ENCODE results near the gene SNRNP40. TPM values are rescaled to one million over a fixed set of nuclear protein-coding genes. Genes with fewer than 3 reads are reported as not detected.

The SNRNP40 gene
- total RNA-seq, 3 donors from 2014 or later, result 40.2 to 73.4 (median 66.6) TPM

- intact Hi-C loops (cut with DNase I; ENCODE audit: low total_unique reads), result no loop called here
- TF ChIP-seq POLR2A (IDR thresholded peaks at IDR 0.05) (no peak), POLR2AphosphoS5 (IDR thresholded peaks at IDR 0.05) (no peak)
- TF ChIP-seq, protein P1, sequence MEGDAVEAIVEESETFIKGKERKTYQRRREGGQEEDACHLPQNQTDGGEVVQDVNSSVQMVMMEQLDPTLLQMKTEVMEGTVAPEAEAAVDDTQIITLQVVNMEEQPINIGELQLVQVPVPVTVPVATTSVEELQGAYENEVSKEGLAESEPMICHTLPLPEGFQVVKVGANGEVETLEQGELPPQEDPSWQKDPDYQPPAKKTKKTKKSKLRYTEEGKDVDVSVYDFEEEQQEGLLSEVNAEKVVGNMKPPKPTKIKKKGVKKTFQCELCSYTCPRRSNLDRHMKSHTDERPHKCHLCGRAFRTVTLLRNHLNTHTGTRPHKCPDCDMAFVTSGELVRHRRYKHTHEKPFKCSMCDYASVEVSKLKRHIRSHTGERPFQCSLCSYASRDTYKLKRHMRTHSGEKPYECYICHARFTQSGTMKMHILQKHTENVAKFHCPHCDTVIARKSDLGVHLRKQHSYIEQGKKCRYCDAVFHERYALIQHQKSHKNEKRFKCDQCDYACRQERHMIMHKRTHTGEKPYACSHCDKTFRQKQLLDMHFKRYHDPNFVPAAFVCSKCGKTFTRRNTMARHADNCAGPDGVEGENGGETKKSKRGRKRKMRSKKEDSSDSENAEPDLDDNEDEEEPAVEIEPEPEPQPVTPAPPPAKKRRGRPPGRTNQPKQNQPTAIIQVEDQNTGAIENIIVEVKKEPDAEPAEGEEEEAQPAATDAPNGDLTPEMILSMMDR (IDR thresholded peaks at IDR 0.05), result no peak
- H3K4me1 ChIP-seq, result no peaks in the 10 kb centered on the region
- no peak within 1 kb of the TSS for H3K27ac ChIP-seq
- DNase-seq (ENCODE audit: low spot score in 2 of 2), result no peak
- H3K27me3 ChIP-seq, result peaks cover 3 to 27% of the 10 kb centered on the region in 2 donors
- no peaks in the 10 kb centered on the region for H3K9me3 ChIP-seq
- no peaks in the 10 kb centered on the region for H3K36me3 ChIP-seq
- peak within 1 kb of the TSS; percentile 14 to 61 (median 41) for H3K4me3 ChIP-seq
These were observed 56.8 kb downstream of the SNRNP40 start, which contains the start of gene NKAIN1 for GRCh38 chr1:31239653-31240241. Gene NKAIN1, minus strand, starts transcription at chr1:31239887. Its CDS starts 340 bp downstream, at chr1:31239547.

- H3K36me3 ChIP-seq, result no peaks in the 10 kb centered on the region
- no peaks in the 10 kb centered on the region for H3K4me1 ChIP-seq
- H3K4me3 ChIP-seq, result peak overlapping the region; percentile 14 to 61 (median 41)
- no peak for DNase-seq (ENCODE audit: low spot score in 2 of 2)
- TF ChIP-seq, protein P1 (IDR thresholded peaks at IDR 0.05), result no peak
- TF ChIP-seq POLR2A (IDR thresholded peaks at IDR 0.05) (no peak), POLR2AphosphoS5 (IDR thresholded peaks at IDR 0.05) (no peak)
- intact Hi-C loops (cut with DNase I; ENCODE audit: low total_unique reads), result no loop called here
- H3K27ac ChIP-seq, result no peak overlapping the region
- peaks cover 3 to 27% of the 10 kb centered on the region in 2 donors for H3K27me3 ChIP-seq
- no peaks in the 10 kb centered on the region for H3K9me3 ChIP-seq
These were observed 57.5 kb downstream of the SNRNP40 start for GRCh38 chr1:31238986-31239613.

- Histone ChIP-seq H3K36me3 (no peaks in the 10 kb centered on the region), H3K4me1 (no peaks in the 10 kb centered on the region), H3K9me3 (no peaks in the 10 kb centered on the region), H3K4me3 (peak overlapping the region in 2 of 3 donors; percentile 41 to 61), H3K27ac (no peak overlapping the region), H3K27me3 (peaks cover 3 to 27% of the 10 kb centered on the region in 2 donors)
- intact Hi-C loops (cut with DNase I; ENCODE audit: low total_unique reads), result no loop called here
- TF ChIP-seq, protein P1 (IDR thresholded peaks at IDR 0.05), result no peak
- TF ChIP-seq POLR2A (IDR thresholded peaks at IDR 0.05), result no peak
- no peak for TF ChIP-seq POLR2AphosphoS5 (IDR thresholded peaks at IDR 0.05)
- DNase-seq (ENCODE audit: low spot score in 2 of 2), result no peak
These were observed 58.0 kb downstream of the SNRNP40 start for GRCh38 chr1:31238612-31238985.

GRCh38 chr1:31234870-31235269, 61.7 kb downstream of the SNRNP40 start:
- TF ChIP-seq POLR2A (IDR thresholded peaks at IDR 0.05), result no peak
- no peak for TF ChIP-seq POLR2AphosphoS5 (IDR thresholded peaks at IDR 0.05)
- TF ChIP-seq, protein P1 (IDR thresholded peaks at IDR 0.05), result no peak
- no peak overlapping the region for H3K4me3 ChIP-seq
- intact Hi-C loops (cut with DNase I; ENCODE audit: low total_unique reads), result no loop called here
- no peaks in the 10 kb centered on the region for H3K9me3 ChIP-seq
- no peaks in the 10 kb centered on the region for H3K36me3 ChIP-seq
- H3K27ac ChIP-seq, result no peak overlapping the region
- no peaks in the 10 kb centered on the region for H3K4me1 ChIP-seq
- H3K27me3 ChIP-seq, result peaks cover 0 to 18% of the 10 kb centered on the region in 2 donors
- no peak for DNase-seq (ENCODE audit: low spot score in 2 of 2)

DNA sequence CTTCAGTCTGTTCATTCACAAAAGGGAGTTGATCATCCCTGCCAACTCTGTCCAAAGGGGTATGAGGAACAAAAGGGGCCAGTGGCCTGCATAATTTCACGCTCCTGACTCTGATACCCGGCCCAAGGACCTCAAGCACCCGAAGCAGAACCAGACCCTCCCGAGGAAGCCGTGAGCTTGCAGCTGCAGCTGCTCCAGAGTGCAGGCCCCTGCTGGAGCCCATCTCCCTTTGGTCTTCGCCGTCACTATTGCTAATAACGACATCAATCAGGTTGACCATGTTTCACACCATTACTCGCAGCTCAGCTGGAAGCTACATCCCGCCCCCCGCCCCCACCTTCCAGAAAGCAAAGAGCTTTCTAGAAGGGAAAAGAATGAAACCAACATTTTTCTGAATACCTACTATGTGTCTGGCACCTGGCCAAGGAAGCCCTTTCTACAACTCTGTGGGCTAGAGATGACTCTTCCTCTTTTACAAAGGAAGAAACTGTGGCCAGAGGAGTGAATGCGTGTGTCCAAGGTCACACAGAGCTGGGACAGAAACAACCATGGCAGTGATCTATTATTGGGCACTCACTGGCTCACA, 62.4 kb downstream of the SNRNP40 start:
- no peak overlapping the region for H3K27ac ChIP-seq
- intact Hi-C loops (cut with DNase I; ENCODE audit: low total_unique reads), result no loop called here
- no peaks in the 10 kb centered on the region for H3K4me1 ChIP-seq
- H3K9me3 ChIP-seq, result no peaks in the 10 kb centered on the region
- TF ChIP-seq POLR2A (IDR thresholded peaks at IDR 0.05), result no peak
- TF ChIP-seq, protein P1 (IDR thresholded peaks at IDR 0.05), result no peak
- no peak for TF ChIP-seq POLR2AphosphoS5 (IDR thresholded peaks at IDR 0.05)
- peaks cover 0 to 14% of the 10 kb centered on the region in 2 donors for H3K27me3 ChIP-seq
- no peaks in the 10 kb centered on the region for H3K36me3 ChIP-seq
- no peak for DNase-seq (ENCODE audit: low spot score in 2 of 2)
- no peak overlapping the region for H3K4me3 ChIP-seq
